GM23248 (cell line): ENCODE data around the gene RFTN1. TPM values are rescaled to one million over a fixed set of nuclear protein-coding genes. Genes with fewer than 3 reads are reported as not detected.

Experiments
- DNase-seq: peaks from one replicate; pipeline ENCODE4 v3.0.0-alpha.2; 2015
- H2AFZ ChIP-seq: fragments of 200-600 bp; sonication (generic); 2 replicates; pipeline ENCODE4 v1.6.1; 2016; ENCODE audit warnings: antibody characterized with exemption
- H3F3A ChIP-seq: fragments of 200-600 bp; sonication (generic); 2 replicates; pipeline ENCODE4 v1.6.1; 2016; ENCODE audit warnings: mild to moderate bottlenecking, antibody characterized with exemption, mixed run types; ENCODE audit not compliant: insufficient read depth
- H3K27ac ChIP-seq: fragments of 200-600 bp; sonication (generic); 2 replicates; pipeline ENCODE4 v1.5.1; 2016; ENCODE audit warnings: mild to moderate bottlenecking
- H3K27me3 ChIP-seq: fragments of 200-600 bp; sonication (generic); replicated peaks from 2 replicates; pipeline ENCODE4 v1.6.1; 2016; ENCODE audit warnings: mild to moderate bottlenecking; ENCODE audit not compliant: insufficient read depth
- H3K36me3 ChIP-seq: fragments of 200-600 bp; sonication (generic); 2 replicates; pipeline ENCODE4 v1.6.1; 2016; ENCODE audit warnings: low read depth, mild to moderate bottlenecking
- H3K4me1 ChIP-seq: fragments of 200-600 bp; sonication (generic); 2 replicates; pipeline ENCODE4 v1.6.1; 2016; ENCODE audit warnings: mild to moderate bottlenecking; ENCODE audit not compliant: insufficient read depth
- H3K4me2 ChIP-seq: fragments of 200-600 bp; sonication (generic); one replicate; pipeline ENCODE4 v1.6.1; 2016; ENCODE audit warnings: mild to moderate bottlenecking; ENCODE audit not compliant: unreplicated experiment
- H3K4me3 ChIP-seq: fragments of 200-600 bp; sonication (generic); 2 replicates; pipeline ENCODE4 v1.5.1; 2016; ENCODE audit warnings: mild to moderate bottlenecking
- H3K79me2 ChIP-seq: fragments of 200-600 bp; sonication (generic); 2 replicates; pipeline ENCODE4 v1.6.1; 2016; ENCODE audit warnings: mild to moderate bottlenecking; ENCODE audit not compliant: insufficient read depth
- H3K9ac ChIP-seq: fragments of 200-600 bp; sonication (generic); 2 replicates; pipeline ENCODE4 v1.6.1; 2016; ENCODE audit warnings: mild to moderate bottlenecking
- H3K9me2 ChIP-seq: fragments of 200-600 bp; sonication (generic); 2 replicates; pipeline ENCODE4 v1.6.1; 2016; ENCODE audit warnings: mixed run types, mild to moderate bottlenecking, moderate library complexity; ENCODE audit not compliant: insufficient read depth
- H3K9me3 ChIP-seq: fragments of 200-600 bp; sonication (generic); one replicate; pipeline ENCODE4 v1.6.1; 2017; ENCODE audit warnings: low read depth
- H4K20me1 ChIP-seq: fragments of 200-600 bp; sonication (generic); 2 replicates; pipeline ENCODE4 v1.6.0; 2016; ENCODE audit not compliant: insufficient read depth
- EZH2 ChIP-seq: fragments of 200-600 bp; sonication (generic); IDR thresholded peaks from 2 replicates; pipeline ENCODE4 v1.6.1; 2018; ENCODE audit warnings: antibody characterized with exemption, mild to moderate bottlenecking; ENCODE audit not compliant: insufficient read depth, poor library complexity, severe bottlenecking
- EZH2phosphoT487 ChIP-seq: fragments of 200-600 bp; sonication (generic); IDR thresholded peaks from 2 replicates; pipeline ENCODE4 v1.6.1; 2018; ENCODE audit warnings: antibody characterized with exemption, moderate library complexity, mild to moderate bottlenecking, low read depth; ENCODE audit not compliant: insufficient read depth
- WGBS, 2 experiments: methylation state at CpG; one replicate each; pipeline ENCODE4 v1.1.6; 2015 to 2017; ENCODE audit warnings: low lambda C conversion rate in 2 of 2, low coverage in 1 of 2; ENCODE audit errors: missing lambda C conversion rate in 2 of 2; 5-methylcytosine and 5-hydroxymethylcytosine counted together
- in situ Hi-C: fragments of 300-500 bp; cut with MboI; formaldehyde crosslinking; loops from 2 replicates; pipeline ENCODE4 v1.15.0; 2020
- polyA plus RNA-seq: library from polyadenylated mRNA; unstranded; fragments of >200 nt; fragmentation: Nextera tagmentation; extraction: Ambion mirVana; gene quantifications from 2 replicates; pipeline ENCODE4 v1.2.1, GENCODE V29; 2016
- total RNA-seq: library from RNA; depleted of rRNA; stranded (reverse); fragments of >200 nt; shearing (Covaris generic); gene quantifications from 2 replicates; pipeline ENCODE4 v1.2.3, GENCODE V29; 2014

The RFTN1 gene
- total and polyA plus RNA-seq, 2 experiments from 2014 or later = 43.1 to 77.7 TPM

DNA sequence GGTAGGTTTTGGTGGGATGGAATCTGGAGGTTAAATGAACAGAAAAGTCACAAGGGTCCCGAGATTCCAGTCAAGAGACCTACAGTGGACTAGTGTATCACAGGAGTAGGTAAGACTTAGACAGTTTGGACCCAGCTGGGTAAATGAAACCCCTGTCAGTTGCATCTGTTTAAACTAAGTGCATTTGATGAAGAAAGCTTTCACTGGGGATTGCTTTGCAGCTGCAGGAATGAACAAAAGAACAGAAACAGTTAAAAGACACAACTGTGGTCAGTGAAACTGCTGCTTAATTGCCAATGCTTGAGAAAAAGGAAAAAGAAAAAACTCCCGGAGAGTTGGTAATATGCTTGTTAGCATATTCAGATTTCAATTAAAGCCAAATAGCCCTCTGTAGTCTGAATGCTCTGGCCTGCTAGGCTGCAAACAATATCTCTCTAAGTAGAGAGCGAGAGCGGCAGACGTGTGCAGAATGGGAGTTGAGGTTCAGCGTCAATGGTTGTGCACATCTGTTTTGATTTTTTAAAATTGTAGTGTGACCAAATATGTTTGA is 211.3 kb downstream of the RFTN1 start:
- H3K4me2 ChIP-seq = no peak overlapping the region
- in situ Hi-C loops = loop anchor here (10.0 kb wide), 1 partner anchor 213 kb away; the partner anchor contains the start of gene RFTN1
- H3K9me2 ChIP-seq = no peaks in the 10 kb centered on the region
- 0 out of 2 replicates have a peak, but pooled peaks cover under 1% of the 10 kb centered on the region for H3K36me3 ChIP-seq
- H3K79me2 ChIP-seq = no peaks in the 10 kb centered on the region
- no peaks in the 10 kb centered on the region for H3K27me3 ChIP-seq
- H2AFZ ChIP-seq = no peak overlapping the region
- H3K27ac ChIP-seq = no peak overlapping the region
- WGBS, 2 experiments = 62% methylated on average over 6 of the region's 6 CpGs
- no peak overlapping the region for H3K4me3 ChIP-seq
- TF ChIP-seq EZH2phosphoT487 (no peak), EZH2 (no peak)
- no peaks in the 10 kb centered on the region for H3F3A ChIP-seq
- H3K9me3 ChIP-seq = no peaks in the 10 kb centered on the region
- no peak overlapping the region for H3K9ac ChIP-seq
- no peak for DNase-seq
- no peaks in the 10 kb centered on the region for H3K4me1 ChIP-seq
- no peaks in the 10 kb centered on the region for H4K20me1 ChIP-seq

DNA sequence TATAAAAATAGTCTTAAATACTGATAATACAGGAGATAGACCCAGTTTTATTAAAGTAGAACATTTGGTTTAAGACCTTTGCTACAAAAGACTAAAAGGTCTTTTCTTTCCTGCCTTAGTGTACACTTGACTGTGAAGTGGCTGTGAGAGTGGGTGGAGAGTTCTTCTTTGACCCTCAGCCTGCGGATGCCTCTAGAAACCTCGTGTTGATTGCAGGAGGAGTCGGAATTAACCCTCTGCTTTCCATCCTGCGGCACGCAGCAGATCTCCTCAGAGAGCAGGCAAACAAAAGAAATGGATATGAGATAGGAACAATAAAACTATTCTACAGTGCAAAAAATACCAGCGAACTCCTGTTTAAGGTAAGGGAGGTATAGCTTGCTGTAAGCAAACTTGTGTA is 212.0 kb downstream of the RFTN1 start:
- Histone ChIP-seq H3F3A (no peaks in the 10 kb centered on the region), H2AFZ (no peak overlapping the region), H3K9me3 (no peaks in the 10 kb centered on the region), H3K4me1 (no peaks in the 10 kb centered on the region), H3K9me2 (no peaks in the 10 kb centered on the region), H3K27ac (no peak overlapping the region), H3K36me3 (0 out of 2 replicates have a peak, but pooled peaks cover 7% of the 10 kb centered on the region), H4K20me1 (no peaks in the 10 kb centered on the region), H3K9ac (no peak overlapping the region), H3K27me3 (no peaks in the 10 kb centered on the region), H3K4me3 (no peak overlapping the region), H3K4me2 (no peak overlapping the region), H3K79me2 (no peaks in the 10 kb centered on the region)
- TF ChIP-seq EZH2phosphoT487 (no peak), EZH2 (no peak)
- WGBS, 2 experiments = 66 to 67% methylated on average over 6 of the region's 6 CpGs
- in situ Hi-C loops = loop anchor here (10.0 kb wide), 1 partner anchor 213 kb away; the partner anchor contains the start of gene RFTN1
- DNase-seq = no peak

DNA sequence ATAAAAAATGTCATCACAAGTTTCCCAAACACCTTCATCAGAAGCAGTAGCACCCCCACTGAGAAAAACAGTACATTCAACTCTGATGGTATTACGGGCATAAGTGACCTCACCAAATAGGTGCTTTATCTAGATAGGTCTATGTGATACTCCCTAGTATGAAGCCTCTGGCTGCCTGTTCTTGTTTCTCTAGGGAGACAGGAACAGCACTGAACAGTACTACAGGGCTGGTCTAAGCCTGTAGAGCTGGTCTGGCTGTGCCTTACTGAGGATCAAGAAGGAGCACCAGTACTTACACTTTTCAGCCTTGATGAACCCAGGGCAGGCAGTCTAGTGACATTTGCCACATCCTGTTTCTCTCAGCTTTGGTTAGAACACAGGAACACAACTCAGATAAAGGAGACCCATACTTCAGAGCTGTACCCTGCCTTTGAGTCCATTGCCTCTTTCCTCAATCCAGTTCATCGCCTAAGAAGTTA is 212.6 kb downstream of the RFTN1 start:
- 0 out of 2 replicates have a peak, but pooled peaks cover 12% of the 10 kb centered on the region for H3K36me3 ChIP-seq
- no peaks in the 10 kb centered on the region for H3K27me3 ChIP-seq
- no peaks in the 10 kb centered on the region for H3K9me3 ChIP-seq
- H3K4me3 ChIP-seq = no peak overlapping the region
- TF ChIP-seq EZH2 = no peak
- TF ChIP-seq EZH2phosphoT487 = no peak
- no peaks in the 10 kb centered on the region for H4K20me1 ChIP-seq
- H3K9me2 ChIP-seq = no peaks in the 10 kb centered on the region
- H3K9ac ChIP-seq = no peak overlapping the region
- no peak for DNase-seq
- H3F3A ChIP-seq = no peaks in the 10 kb centered on the region
- H3K27ac ChIP-seq = no peak overlapping the region
- no peak overlapping the region for H3K4me2 ChIP-seq
- H3K79me2 ChIP-seq = no peaks in the 10 kb centered on the region
- in situ Hi-C loops = loop anchor here (10.0 kb wide), 1 partner anchor 214 kb away; the partner anchor contains the start of gene RFTN1
- no peaks in the 10 kb centered on the region for H3K4me1 ChIP-seq
- no peak overlapping the region for H2AFZ ChIP-seq
- 91 to 98% methylated on average over 2 of the region's 2 CpGs for WGBS, 2 experiments

DNA sequence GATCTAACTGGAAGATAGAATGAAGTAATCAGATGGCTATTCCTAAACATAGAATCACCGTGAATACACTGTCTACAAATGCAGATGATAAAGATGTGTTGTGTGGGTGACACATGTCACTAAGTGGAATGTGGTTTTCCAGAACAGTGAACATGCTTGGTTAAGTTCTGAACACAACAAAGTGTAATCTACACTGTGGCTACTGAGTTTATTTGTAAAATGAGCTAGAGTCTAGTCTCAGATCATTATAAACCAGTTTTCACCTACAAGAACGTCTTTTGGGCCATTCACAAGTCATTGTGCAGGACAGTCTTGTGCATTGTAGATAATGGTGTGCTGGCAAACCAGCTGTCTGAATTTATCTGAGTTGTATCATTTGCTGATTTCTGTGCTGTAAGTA is 213.2 kb downstream of the RFTN1 start:
- Histone ChIP-seq H3K4me1 (0 out of 2 replicates have a peak, but pooled peaks cover under 1% of the 10 kb centered on the region), H3K36me3 (0 out of 2 replicates have a peak, but pooled peaks cover 12% of the 10 kb centered on the region), H4K20me1 (no peaks in the 10 kb centered on the region), H3K4me2 (no peak overlapping the region), H3K9ac (no peak overlapping the region), H3F3A (no peaks in the 10 kb centered on the region), H3K79me2 (no peaks in the 10 kb centered on the region), H3K9me2 (no peaks in the 10 kb centered on the region), H3K9me3 (no peaks in the 10 kb centered on the region), H2AFZ (no peak overlapping the region), H3K27me3 (no peaks in the 10 kb centered on the region), H3K4me3 (no peak overlapping the region), H3K27ac (no peak overlapping the region)
- in situ Hi-C loops = loop anchor here (10.0 kb wide), 1 partner anchor 214 kb away; the partner anchor contains the start of gene RFTN1
- TF ChIP-seq EZH2 (no peak), EZH2phosphoT487 (no peak)
- DNase-seq = no peak
- 79 to 89% methylated on average over 2 of the region's 2 CpGs for WGBS, 2 experiments
